GM12878 (cell line): ENCODE measurements around the gene HLA-F. TPM values are rescaled to one million over a fixed set of nuclear protein-coding genes. Genes with fewer than 3 reads are reported as not detected.

Experiments used
- ATAC-seq: fragments of 200-7000 bp; cut with Tn5 transposase; 3 replicates; pipeline ENCODE4 v1.9.1; 2020; ENCODE audit warnings: mild to moderate bottlenecking, moderate library complexity
- BruUV-seq: library from RNA; stranded (reverse); fragments of 400-500 nt; replicated peaks from 2 replicates; lab custom pipeline; 2021; lab: Mats Ljungman, UMichigan
- CTCF ChIA-PET: fragments of 300-600 bp; sonication (Branson Sonifier 250); formaldehyde crosslinking; extraction: SDS; loops from one replicate; lab custom pipeline; 2021; ENCODE audit warnings: inconsistent platforms; lab: Yijun Ruan, JAX
- POLR2A ChIA-PET: fragments of 350-600 bp; formaldehyde crosslinking; extraction: SDS; loops from one replicate; lab custom pipeline; 2021; ENCODE audit warnings: inconsistent platforms; lab: Charles Lee
- RAD21 ChIA-PET: fragments of 300-600 bp; sonication (Branson Sonifier 250); formaldehyde crosslinking; loops from one replicate; lab custom pipeline; 2023; ENCODE audit warnings: antibody characterized with exemption; ENCODE audit not compliant: unreplicated experiment; lab: Charles Lee
- SMC1A ChIA-PET: fragments of 300-600 bp; sonication (Branson Sonifier 250); formaldehyde crosslinking; loops from one replicate; lab custom pipeline; 2023; ENCODE audit not compliant: unreplicated experiment, uncharacterized antibody; lab: Charles Lee
- DNase-seq: peaks from one replicate; pipeline ENCODE4 v3.0.0-alpha.2; 2011; ENCODE audit warnings: low read depth, low spot score
- FAIRE-seq: peaks from 3 replicates; lab custom pipeline; 2011; peaks lifted over from hg19 to GRCh38; lab: Jason Lieb, UNC
- H2AFZ ChIP-seq: 2 replicates; pipeline ENCODE4 v1.6.0; 2011; ENCODE audit warnings: low read depth, low read length, control low read depth; ENCODE audit not compliant: control insufficient read depth
- H3K27ac ChIP-seq: 2 replicates; pipeline ENCODE4 v1.5.1; 2011; ENCODE audit warnings: control low read depth; ENCODE audit not compliant: control insufficient read depth, insufficient read depth
- H3K27me3 ChIP-seq, 2 experiments: replicated peaks in 1 of 2; 2 replicates each; pipeline versions ENCODE4 v1.6.0 to v1.6.1; 2011; ENCODE audit warnings: low read length in 1 of 2; ENCODE audit not compliant: control insufficient read depth in 2 of 2, insufficient read depth in 2 of 2
- H3K36me3 ChIP-seq, 2 experiments: 2 replicates each; pipeline ENCODE4 v1.5.1; 2011; ENCODE audit warnings: low read length in 1 of 2; ENCODE audit not compliant: control insufficient read depth in 2 of 2, insufficient read depth in 2 of 2
- H3K4me1 ChIP-seq: 2 replicates; pipeline ENCODE4 v1.6.1; 2011; ENCODE audit warnings: mild to moderate bottlenecking, low read length, moderate library complexity, mixed read lengths; ENCODE audit not compliant: control insufficient read depth, insufficient read depth
- H3K4me2 ChIP-seq: 2 replicates; pipeline ENCODE4 v1.6.0; 2011; ENCODE audit warnings: control low read depth; ENCODE audit not compliant: control insufficient read depth, insufficient read depth
- H3K4me3 ChIP-seq: fragments of 200-600 bp; sonication (generic); 2 replicates; pipeline ENCODE4 v1.5.1; 2016
- H3K79me2 ChIP-seq: 2 replicates; pipeline ENCODE4 v1.6.0; 2011; ENCODE audit warnings: low read length; ENCODE audit not compliant: control insufficient read depth, insufficient read depth
- H3K9ac ChIP-seq: 2 replicates; pipeline ENCODE4 v1.8.0; 2011; ENCODE audit warnings: low read length, control low read depth, mixed read lengths; ENCODE audit not compliant: control insufficient read depth, insufficient read depth
- H3K9me3 ChIP-seq: replicated peaks from 3 replicates; pipeline ENCODE4 v1.5.1; 2011; ENCODE audit warnings: mild to moderate bottlenecking, low read length; ENCODE audit not compliant: control insufficient read depth, insufficient read depth
- H4K20me1 ChIP-seq: 2 replicates; pipeline ENCODE4 v1.6.0; 2011; ENCODE audit not compliant: control insufficient read depth, insufficient read depth
- E4F1 ChIP-seq: fragments of 450-650 bp; IDR thresholded peaks from 2 replicates; pipeline ENCODE4 v1.6.1; 2018; ENCODE audit warnings: borderline replicate concordance, mild to moderate bottlenecking; ENCODE audit not compliant: partially characterized antibody
- EZH2 ChIP-seq: IDR thresholded peaks from 2 replicates; pipeline ENCODE4 v1.6.1; 2012; ENCODE audit warnings: low read depth, mild to moderate bottlenecking, control low read depth, inconsistent platforms, low read length, borderline replicate concordance; ENCODE audit not compliant: control insufficient read depth
- JUND ChIP-seq: IDR thresholded peaks from 2 replicates; pipeline ENCODE4 v1.6.1; 2012; ENCODE audit warnings: low read depth, mild to moderate bottlenecking, low read length, improper control_type of control experiment, moderate library complexity
- NRF1 ChIP-seq: conservative IDR thresholded peaks from 2 replicates; pipeline ENCODE4 v1.6.1; 2011; ENCODE audit warnings: mild to moderate bottlenecking, low read depth, low read length, improper control_type of control experiment
- SREBF2 ChIP-seq: IDR thresholded peaks from 2 replicates; pipeline ENCODE4 v1.6.1; 2012; ENCODE audit warnings: mild to moderate bottlenecking, low read length
- WGBS: methylation state at CpG from one replicate; pipeline ENCODE4 v1.1.6; 2016; ENCODE audit warnings: low lambda C conversion rate; ENCODE audit not compliant: insufficient replicate concordance, insufficient coverage; ENCODE audit errors: missing lambda C conversion rate; 5-methylcytosine and 5-hydroxymethylcytosine counted together
- in situ Hi-C: fragments of 300-500 bp; cut with MboI; formaldehyde crosslinking; loops from 9 replicates; pipeline ENCODE4 v1.14.3; 2018; ENCODE audit warnings: mixed read lengths
- intact Hi-C: fragments of 100-400 bp; cut with micrococcal nuclease; formaldehyde crosslinking; loops from one replicate; pipeline ENCODE4 v1.14.2; 2022; ENCODE audit not compliant: unreplicated experiment
- polyA plus RNA-seq, 11 experiments: library from polyadenylated mRNA; depleted of rRNA in 4 of 11; unstranded in 6 of 11; stranded (reverse) in 5 of 11; fragments of >200 nt; fragmentation: Nextera tagmentation in 4 of 11; fragmentation: Illumina TruSeq in 1 of 11; extraction: Ambion mirVana in 4 of 11; extraction: Trizol in 1 of 11; gene quantifications; 1 replicate in 1 of 11; 2 replicates in 10 of 11; pipeline versions ENCODE4 v1.2.1 to v1.2.3, GENCODE V29; 2011 to 2016; ENCODE audit warnings: inconsistent platforms in 2 of 11, missing spikeins in 2 of 11, low read depth in 1 of 11
- total RNA-seq, 4 experiments: library from RNA; depleted of rRNA in 3 of 4; stranded (reverse); fragments of >200 nt in 3 of 4; fragmentation: Illumina TruSeq in 1 of 4; extraction: Trizol in 1 of 4; gene quantifications; 2 replicates each; pipeline versions ENCODE4 v1.2.1 to v1.2.3, GENCODE V29; 2013 to 2021

The HLA-F gene
- total and polyA plus RNA-seq, 10 of the 15 experiments (the other 5 are each of a cell fraction or from before 2014, with no cell fraction given) = 30.1 to 342 (median 145) TPM

- H3K9me3 ChIP-seq = no peaks in the 10 kb centered on the region; the same call in 2 of the 3 replicates
- no peaks in the 10 kb centered on the region for H3K79me2 ChIP-seq
- FAIRE-seq = no peak
- no peaks in the 10 kb centered on the region for H4K20me1 ChIP-seq
- ChIA-PET POLR2A (no interaction called here), SMC1A (interaction anchor here (0.6 kb wide), 1 partner anchor 307 kb away, joined by 3 read pairs; no protein-coding TSS in a partner anchor), RAD21 (no interaction called here), CTCF (interaction anchor here (0.5 to 0.7 kb wide), 2 partner anchors 13 to 1618 kb away, joined by 3 to 4 read pairs; no protein-coding TSS in a partner anchor)
- H3K36me3 ChIP-seq = no peaks in the 10 kb centered on the region
- WGBS = 81% methylated on average over 8 of the region's 8 CpGs
- no peak overlapping the region for H3K4me3 ChIP-seq
- TF ChIP-seq NRF1 = no peak
- no peak for TF ChIP-seq JUND
- TF ChIP-seq E4F1 = no peak
- no peak for TF ChIP-seq EZH2
- no peak for TF ChIP-seq SREBF2
- H3K9ac ChIP-seq = no peak overlapping the region
- no peak overlapping the region for H2AFZ ChIP-seq
- no peak for DNase-seq
- in situ Hi-C loops (no loop called here), intact Hi-C loops (no loop called here)
- H3K4me1 ChIP-seq = peaks cover 2% of the 10 kb centered on the region; the same call in 1 of the 2 replicates
- ATAC-seq = no peak
- no TSS peak for BruUV-seq
- 0 out of 4 replicates have a peak, but pooled peaks cover 0 to 2% of the 10 kb centered on the region in 2 experiments for H3K27me3 ChIP-seq
- no peak overlapping the region for H3K27ac ChIP-seq
- H3K4me2 ChIP-seq = no peak overlapping the region
Observed at GRCh38 chr6:29681811-29682210, 41.4 kb upstream of the HLA-F start.
